Osteoblast (primary cell): ENCODE data around the gene PPARG. TPM values are rescaled to one million over a fixed set of nuclear protein-coding genes. Genes with fewer than 3 reads are reported as not detected.

Source experiments
- DNase-seq: peaks from one replicate; pipeline ENCODE4 v3.0.0; 2011; ENCODE audit warnings: low spot score, mixed read lengths; ENCODE audit not compliant: insufficient read length; ENCODE audit errors: missing footprints
- H2AFZ ChIP-seq: 2 replicates; pipeline ENCODE4 v1.6.0; 2011; ENCODE audit warnings: mild to moderate bottlenecking, low read length
- H3K27ac ChIP-seq: 2 replicates; pipeline ENCODE4 v1.5.1; 2011; ENCODE audit warnings: mild to moderate bottlenecking, low read depth, low read length, moderate library complexity
- H3K27me3 ChIP-seq: 2 replicates; pipeline ENCODE4 v1.6.0; 2012; ENCODE audit warnings: mild to moderate bottlenecking, control low read depth, inconsistent platforms, low read length, moderate library complexity; ENCODE audit not compliant: insufficient read depth
- H3K36me3 ChIP-seq: 2 replicates; pipeline ENCODE4 v1.5.1; 2011; ENCODE audit warnings: mild to moderate bottlenecking, low read length, control low read depth, moderate library complexity; ENCODE audit not compliant: insufficient read depth
- H3K4me1 ChIP-seq: 2 replicates; pipeline ENCODE4 v1.5.1; 2011; ENCODE audit warnings: mild to moderate bottlenecking, low read length, control low read depth, moderate library complexity; ENCODE audit not compliant: insufficient read depth
- H3K4me2 ChIP-seq: 2 replicates; pipeline ENCODE4 v1.6.0; 2011; ENCODE audit warnings: mild to moderate bottlenecking, low read length; ENCODE audit not compliant: insufficient read depth
- H3K4me3 ChIP-seq: fragments of 200-600 bp; sonication (generic); 3 replicates; pipeline ENCODE4 v1.5.1; 2012; ENCODE audit warnings: mild to moderate bottlenecking, low read length, inconsistent platforms; ENCODE audit not compliant: insufficient read depth
- H3K79me2 ChIP-seq: 2 replicates; pipeline ENCODE4 v1.6.0; 2012; ENCODE audit warnings: mild to moderate bottlenecking, low read length, control low read depth, inconsistent platforms; ENCODE audit not compliant: insufficient read depth
- H3K9me3 ChIP-seq: 2 replicates; pipeline ENCODE4 v1.5.1; 2011; ENCODE audit warnings: low read depth, low read length, control low read depth
- H4K20me1 ChIP-seq: 2 replicates; pipeline ENCODE4 v1.6.0; 2012; ENCODE audit warnings: mild to moderate bottlenecking, low read length, control low read depth; ENCODE audit not compliant: insufficient read depth
- CTCF ChIP-seq: IDR thresholded peaks from 2 replicates; pipeline ENCODE4 v1.5.1; 2011; ENCODE audit warnings: mild to moderate bottlenecking, low read depth, low read length, moderate library complexity; ENCODE audit errors: extremely low read depth
- total RNA-seq: library from RNA; depleted of rRNA; stranded (reverse); fragments of >200 nt; gene quantifications from 2 replicates; pipeline ENCODE4 v1.2.3, GENCODE V29; 2012

The PPARG gene
- total RNA-seq, 1 donor: 7.2 TPM

- H4K20me1 ChIP-seq: no peaks in the 10 kb centered on the region
- no peak for TF ChIP-seq CTCF
- no peak overlapping the region for H3K27ac ChIP-seq
- no peak overlapping the region for H2AFZ ChIP-seq
- no peak overlapping the region for H3K4me3 ChIP-seq
- H3K4me2 ChIP-seq: no peak overlapping the region
- no peak for DNase-seq
- H3K9me3 ChIP-seq: peaks cover 6% of the 10 kb centered on the region
- H3K4me1 ChIP-seq: no peaks in the 10 kb centered on the region
- H3K36me3 ChIP-seq: no peaks in the 10 kb centered on the region
- H3K79me2 ChIP-seq: no peaks in the 10 kb centered on the region
- peaks cover 40% of the 10 kb centered on the region for H3K27me3 ChIP-seq
Observed at GRCh38 chr3:12247411-12247810, 41.5 kb upstream of the PPARG start.

DNA sequence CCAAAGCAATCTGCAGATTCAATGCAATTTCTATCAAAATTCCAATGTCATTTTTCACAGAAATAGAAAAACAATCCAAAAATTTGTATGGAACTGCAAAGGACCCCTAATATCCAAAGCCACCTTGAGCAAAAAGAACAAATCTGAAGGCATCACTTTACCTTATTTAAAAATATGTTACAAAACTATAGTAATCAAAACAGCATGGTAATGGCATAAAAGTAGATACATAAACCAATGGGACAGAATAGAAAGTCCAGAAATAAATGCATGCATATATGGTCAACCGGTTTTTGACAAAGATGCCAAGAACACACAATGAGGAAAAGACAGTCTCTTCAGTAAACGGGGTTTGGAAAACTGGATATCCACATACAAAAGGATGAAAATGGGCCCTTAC, 39.4 kb upstream of the PPARG start:
- no peak overlapping the region for H3K4me2 ChIP-seq
- H3K27me3 ChIP-seq: peaks cover 23% of the 10 kb centered on the region
- no peaks in the 10 kb centered on the region for H4K20me1 ChIP-seq
- TF ChIP-seq CTCF: no peak
- H3K4me3 ChIP-seq: no peak overlapping the region
- no peak overlapping the region for H2AFZ ChIP-seq
- H3K36me3 ChIP-seq: no peaks in the 10 kb centered on the region
- no peak overlapping the region for H3K27ac ChIP-seq
- H3K9me3 ChIP-seq: peaks cover 6% of the 10 kb centered on the region
- H3K79me2 ChIP-seq: no peaks in the 10 kb centered on the region
- H3K4me1 ChIP-seq: no peaks in the 10 kb centered on the region
- DNase-seq: no peak

DNA sequence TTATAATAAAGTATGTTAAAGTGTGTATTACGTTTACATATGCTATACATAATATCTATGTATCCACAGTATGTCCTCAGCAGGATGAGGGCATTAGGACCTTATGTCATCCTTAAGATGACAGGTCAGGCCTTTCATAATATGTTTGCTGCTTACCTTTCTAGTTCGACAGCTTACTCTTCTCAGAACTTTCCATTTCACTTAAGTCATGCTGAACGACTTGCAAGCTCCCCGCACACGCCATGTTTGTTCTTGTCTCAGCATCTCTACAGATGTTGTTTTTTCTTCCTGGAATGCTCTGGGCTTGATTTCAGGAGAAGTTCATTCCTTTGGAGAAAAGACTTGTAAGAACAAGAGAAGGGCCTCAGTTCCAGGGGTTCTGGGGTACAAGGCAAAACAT, 36.0 kb upstream of the PPARG start:
- Histone ChIP-seq H3K27ac (no peak overlapping the region), H2AFZ (no peak overlapping the region), H3K27me3 (peaks cover 6% of the 10 kb centered on the region), H3K4me2 (no peak overlapping the region), H3K36me3 (no peaks in the 10 kb centered on the region), H3K4me3 (no peak overlapping the region), H3K9me3 (peaks cover 6% of the 10 kb centered on the region), H3K79me2 (no peaks in the 10 kb centered on the region), H4K20me1 (no peaks in the 10 kb centered on the region), H3K4me1 (no peaks in the 10 kb centered on the region)
- DNase-seq: no peak
- no peak for TF ChIP-seq CTCF

DNA sequence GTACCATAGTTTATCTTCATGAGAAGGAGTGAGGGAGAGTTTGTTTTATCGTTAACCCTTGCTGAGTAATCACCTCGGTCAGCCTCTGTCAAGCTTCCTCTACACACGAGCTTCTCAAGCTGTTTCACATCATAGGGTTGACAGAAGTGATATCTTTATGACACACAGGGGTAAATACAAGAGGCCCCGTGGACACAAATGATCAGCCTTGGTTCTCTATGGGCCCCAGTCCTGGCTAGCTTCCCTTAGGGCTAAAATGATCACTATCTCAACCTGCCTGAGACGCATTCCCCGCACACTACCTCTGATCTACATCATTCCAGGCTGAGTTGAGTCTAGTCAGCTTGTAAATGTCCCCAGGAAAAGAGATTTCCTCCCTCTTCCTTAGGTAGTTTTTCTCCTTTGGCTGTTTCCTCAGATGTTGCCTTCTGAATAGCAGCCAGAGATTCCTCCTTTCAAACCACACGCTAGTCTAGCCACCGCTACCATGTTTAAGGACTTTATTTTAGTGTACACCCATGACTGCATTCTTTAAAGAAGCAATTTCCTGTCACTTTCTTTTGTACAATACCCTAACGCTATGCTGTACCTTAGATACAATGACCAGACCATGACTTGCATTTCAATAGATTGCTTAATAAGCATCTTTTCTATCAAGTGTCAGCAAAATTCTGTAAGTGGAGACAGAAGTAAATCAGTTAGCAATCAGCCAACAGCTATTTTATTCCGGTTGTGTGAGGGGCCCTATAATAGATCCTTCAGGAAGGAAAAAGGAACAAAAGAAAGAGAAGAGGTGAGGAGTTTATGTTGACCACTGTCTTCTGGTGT, 35.1 kb upstream of the PPARG start:
- H3K4me3 ChIP-seq: no peak overlapping the region
- H3K79me2 ChIP-seq: no peaks in the 10 kb centered on the region
- H3K27ac ChIP-seq: no peak overlapping the region
- TF ChIP-seq CTCF: no peak
- no peak overlapping the region for H2AFZ ChIP-seq
- no peak for DNase-seq
- H4K20me1 ChIP-seq: no peaks in the 10 kb centered on the region
- peaks cover 6% of the 10 kb centered on the region for H3K9me3 ChIP-seq
- no peak overlapping the region for H3K4me2 ChIP-seq
- H3K36me3 ChIP-seq: no peaks in the 10 kb centered on the region
- peaks cover 7% of the 10 kb centered on the region for H3K27me3 ChIP-seq
- no peaks in the 10 kb centered on the region for H3K4me1 ChIP-seq
